Dendritic cell treated with granulocyte-macrophage colony-stimulating factor and Interleukin-4, amounts not matched to agents 40 ng/mL and 50 ng/mL, for 4 days (primary cell): ENCODE results near the gene CCDC201.
"Not testable (repeated sequence)": the region's sequence is repeated elsewhere in the genome, so short reads cannot be mapped to it uniquely, and the experiment has no call there.

ENCODE experiments used
- H3K27ac Mint-ChIP-seq: one replicate; pipeline ENCODE4 v1.8.0; 2022; ENCODE audit warnings: mild to moderate bottlenecking, mixed read lengths
- H3K27me3 Mint-ChIP-seq: one replicate; pipeline ENCODE4 v1.8.0; 2022; ENCODE audit warnings: mild to moderate bottlenecking, mixed read lengths
- H3K36me3 Mint-ChIP-seq: one replicate; pipeline ENCODE4 v1.8.0; 2022; ENCODE audit warnings: low read depth, mixed read lengths
- H3K4me1 Mint-ChIP-seq: one replicate; pipeline ENCODE4 v1.8.0; 2022; ENCODE audit warnings: low read depth, mixed read lengths
- H3K4me3 Mint-ChIP-seq: one replicate; pipeline ENCODE4 v1.8.0; 2022; ENCODE audit warnings: mild to moderate bottlenecking, moderate library complexity, mixed read lengths
- H3K9me3 Mint-ChIP-seq: one replicate; pipeline ENCODE4 v1.8.0; 2022; ENCODE audit warnings: mixed read lengths
- intact Hi-C: fragments of 100-400 bp; cut with micrococcal nuclease; formaldehyde crosslinking; loops from one replicate; pipeline ENCODE4 v1.15.0; 2022

Gene CCDC201

DNA sequence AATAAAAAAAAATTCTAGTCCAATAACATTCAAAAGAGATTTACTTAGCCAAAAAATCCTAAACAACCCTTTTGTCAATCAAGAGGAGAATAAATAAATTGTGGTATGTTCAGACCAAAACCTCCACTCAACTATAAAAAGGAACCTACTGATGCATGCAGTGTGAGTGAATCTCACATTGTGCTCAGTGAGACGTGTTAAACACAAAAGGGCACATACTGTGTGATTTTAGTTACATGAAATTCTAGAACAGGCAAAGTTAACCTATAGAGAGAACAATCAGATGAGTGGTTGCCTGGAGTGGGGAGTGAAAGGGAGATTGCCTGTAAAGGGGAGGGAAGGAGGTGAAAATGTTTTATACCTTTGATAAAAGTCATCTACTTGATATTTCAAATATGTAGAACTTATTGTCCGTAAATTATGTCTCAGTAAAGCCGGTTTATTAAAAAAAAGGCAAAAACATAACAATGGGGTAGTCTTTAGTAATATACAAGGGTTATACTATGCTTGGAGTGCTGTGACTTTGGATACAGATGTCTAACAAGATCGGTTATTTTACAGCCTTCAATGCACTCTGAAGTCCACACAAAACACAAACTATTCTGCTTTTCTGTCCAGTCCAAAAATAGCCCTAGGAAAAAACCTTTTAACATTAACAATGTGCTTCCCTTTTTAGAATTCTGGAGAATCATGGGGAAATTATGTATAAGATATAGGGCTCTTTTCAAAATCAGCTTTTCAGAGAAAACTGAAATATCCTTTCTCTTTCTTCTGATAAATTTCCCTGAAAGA lies 30.8 kb downstream of the CCDC201 start:
- H3K36me3 Mint-ChIP-seq, H3K9me3 Mint-ChIP-seq, H3K27me3 Mint-ChIP-seq, H3K27ac Mint-ChIP-seq, H3K4me1 Mint-ChIP-seq, H3K4me3 Mint-ChIP-seq, intact Hi-C loops: not testable (repeated sequence)

DNA sequence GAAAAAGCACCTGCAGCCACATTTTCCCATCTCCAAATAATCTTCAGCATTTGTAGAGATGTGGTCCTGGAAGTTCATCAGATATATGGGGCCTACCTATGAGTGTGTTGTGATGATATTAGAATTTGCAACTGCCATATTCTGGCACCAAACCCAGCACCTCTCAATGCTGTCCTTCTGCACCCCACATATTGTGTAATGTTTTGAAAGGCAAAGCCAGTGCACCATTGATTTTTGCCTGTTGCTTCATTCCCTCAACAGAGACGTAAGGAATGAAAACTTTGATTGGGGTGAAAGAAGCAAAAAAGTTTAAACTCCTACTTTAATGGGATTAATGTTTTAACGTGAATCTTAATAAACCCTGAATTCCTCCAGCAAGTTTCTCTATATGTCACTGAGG lies 34.0 kb downstream of the CCDC201 start:
- H3K36me3 Mint-ChIP-seq, intact Hi-C loops, H3K9me3 Mint-ChIP-seq, H3K4me3 Mint-ChIP-seq, H3K27ac Mint-ChIP-seq, H3K4me1 Mint-ChIP-seq, H3K27me3 Mint-ChIP-seq: not testable (repeated sequence)

DNA sequence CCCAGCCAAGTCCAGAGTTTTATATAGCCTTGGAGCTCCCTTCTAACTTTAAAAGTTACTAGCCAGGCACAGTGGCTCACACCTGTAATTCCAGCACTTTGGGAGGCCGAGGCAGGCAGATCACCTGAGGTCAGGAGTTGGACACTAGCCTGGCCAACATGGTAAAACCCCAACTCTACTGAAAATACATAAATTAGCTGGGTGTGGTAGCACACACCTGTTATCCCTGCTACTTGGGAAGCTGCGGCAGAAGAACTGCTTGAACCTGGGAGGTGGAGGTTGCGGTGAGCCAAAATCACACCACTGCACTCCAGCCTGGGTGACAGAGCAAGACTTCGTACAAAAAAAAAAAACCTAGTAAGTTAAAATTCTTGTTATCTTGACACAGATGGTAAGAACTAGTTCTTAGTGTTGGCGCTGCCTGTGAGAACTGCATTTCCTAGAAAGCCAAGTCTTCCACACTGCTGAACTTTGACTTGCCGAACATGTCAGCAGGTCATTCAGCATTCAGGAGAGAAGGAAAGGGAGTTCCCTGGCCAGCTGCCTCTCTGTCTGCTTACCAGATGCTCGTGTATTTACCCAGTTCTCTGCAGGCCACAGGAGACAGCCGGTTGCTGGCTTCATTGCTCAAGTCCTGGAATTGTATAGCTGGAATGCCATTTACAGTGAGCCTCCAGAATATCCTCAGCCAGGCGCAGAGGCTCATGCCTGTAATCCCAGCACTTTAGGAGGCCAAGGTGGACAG lies 40.3 kb downstream of the CCDC201 start:
- H3K4me3 Mint-ChIP-seq, H3K36me3 Mint-ChIP-seq, H3K27me3 Mint-ChIP-seq, H3K9me3 Mint-ChIP-seq, H3K27ac Mint-ChIP-seq, H3K4me1 Mint-ChIP-seq, intact Hi-C loops: not testable (repeated sequence)

DNA sequence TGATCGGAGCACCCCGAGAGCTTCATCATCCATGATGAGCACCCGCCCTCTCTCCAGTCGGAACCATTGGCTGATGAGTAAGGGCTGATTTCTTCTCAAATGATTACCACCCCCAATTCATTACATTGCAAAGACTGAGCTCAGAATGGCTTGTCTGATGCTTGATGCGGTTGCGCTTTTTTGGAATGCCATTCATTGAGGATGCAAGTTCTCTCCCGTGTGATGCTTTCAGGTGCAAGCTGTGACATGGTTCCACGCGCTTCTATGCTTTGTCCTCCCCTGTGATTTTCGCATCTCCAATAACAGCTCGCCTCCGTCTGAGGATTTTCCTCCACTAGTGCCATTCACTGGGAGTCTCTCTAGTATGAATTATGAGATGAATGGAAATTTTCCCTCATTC lies 43.0 kb downstream of the CCDC201 start:
- H3K27me3 Mint-ChIP-seq, H3K9me3 Mint-ChIP-seq, H3K27ac Mint-ChIP-seq, H3K36me3 Mint-ChIP-seq, H3K4me1 Mint-ChIP-seq, intact Hi-C loops, H3K4me3 Mint-ChIP-seq: not testable (repeated sequence)

DNA sequence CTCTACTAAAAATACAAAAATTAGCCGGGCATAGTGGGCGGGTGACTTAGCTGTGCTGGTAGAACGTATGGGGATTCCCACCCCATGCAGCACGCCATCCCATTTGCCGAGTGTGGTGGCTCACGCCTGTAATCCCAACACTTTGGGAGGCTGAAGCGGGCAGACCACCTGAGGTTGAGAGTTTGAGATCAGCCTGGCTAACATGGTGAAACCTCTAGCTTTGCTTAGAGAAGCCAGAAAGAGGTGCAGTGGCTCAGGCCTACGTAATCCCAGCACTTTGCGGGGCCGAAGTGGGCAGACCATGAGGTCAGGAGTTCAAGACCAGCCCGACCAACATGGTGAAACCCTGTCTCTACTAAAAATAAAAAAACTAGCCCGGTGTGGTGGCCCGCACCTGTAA lies 45.2 kb downstream of the CCDC201 start:
- H3K36me3 Mint-ChIP-seq, H3K4me3 Mint-ChIP-seq, H3K9me3 Mint-ChIP-seq, H3K27me3 Mint-ChIP-seq, intact Hi-C loops, H3K4me1 Mint-ChIP-seq, H3K27ac Mint-ChIP-seq: not testable (repeated sequence)

DNA sequence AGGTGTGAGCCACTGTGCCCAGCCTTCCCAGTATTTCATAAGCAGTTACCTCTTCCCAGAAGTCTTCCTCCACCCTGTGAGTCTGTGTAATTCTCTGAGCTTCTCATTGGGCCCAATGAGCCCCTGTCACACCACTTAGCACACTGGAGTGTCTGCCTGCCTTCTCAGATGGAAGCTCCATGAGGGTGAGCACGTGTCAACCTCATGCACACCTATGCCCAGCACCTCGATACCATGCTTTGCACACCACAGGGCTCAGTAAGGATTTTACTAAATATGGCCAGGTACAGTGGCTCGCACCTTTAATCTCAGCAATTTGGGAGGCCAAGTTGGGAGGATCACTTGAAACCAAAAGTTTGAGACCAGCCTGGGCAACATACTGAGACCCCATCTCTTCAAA lies 46.3 kb downstream of the CCDC201 start:
- H3K4me3 Mint-ChIP-seq, H3K4me1 Mint-ChIP-seq, H3K9me3 Mint-ChIP-seq, H3K27ac Mint-ChIP-seq, H3K27me3 Mint-ChIP-seq, H3K36me3 Mint-ChIP-seq, intact Hi-C loops: not testable (repeated sequence)

DNA sequence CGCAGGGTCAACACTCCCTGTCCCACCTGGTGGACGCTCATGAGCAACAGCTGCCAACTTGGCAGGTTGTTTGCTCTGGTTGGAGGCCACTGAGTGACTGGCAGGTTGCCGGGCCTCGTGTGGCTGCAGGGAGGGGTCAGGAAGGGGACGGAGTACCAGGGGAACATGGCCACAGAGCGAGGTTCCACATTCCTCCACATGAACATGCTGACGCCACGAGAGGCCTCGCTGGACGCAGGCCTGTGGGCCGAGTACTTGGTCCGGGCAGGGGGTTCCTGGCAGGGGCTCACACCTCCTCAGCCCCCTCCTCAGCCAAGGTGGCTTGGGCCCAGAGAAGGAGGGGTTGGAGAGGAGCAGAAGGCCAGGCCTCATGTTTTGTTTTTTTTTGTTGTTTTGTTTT lies 54.1 kb downstream of the CCDC201 start:
- H3K27me3 Mint-ChIP-seq, H3K9me3 Mint-ChIP-seq, H3K27ac Mint-ChIP-seq, H3K4me1 Mint-ChIP-seq, H3K36me3 Mint-ChIP-seq, H3K4me3 Mint-ChIP-seq, intact Hi-C loops: not testable (repeated sequence)

DNA sequence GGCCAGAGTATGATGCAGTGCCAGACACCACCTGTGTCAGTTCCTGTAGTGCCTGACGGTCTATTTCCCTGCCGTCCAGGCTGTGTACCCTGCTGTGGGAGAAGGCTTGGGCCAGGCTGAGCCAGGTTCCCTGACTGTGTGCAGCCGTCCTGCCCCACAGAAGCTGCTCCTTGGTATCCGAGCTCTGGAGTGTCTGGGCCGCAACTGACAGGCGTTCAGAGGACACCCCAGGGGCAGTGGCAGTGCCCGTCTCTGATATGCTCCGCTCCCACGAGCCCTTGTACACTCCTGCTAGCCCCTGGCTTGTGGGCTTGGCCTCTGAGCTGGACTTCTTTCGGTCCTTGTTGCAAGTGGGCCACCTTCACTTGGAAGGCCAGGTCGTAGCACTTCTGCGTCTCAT lies 55.0 kb downstream of the CCDC201 start:
- H3K27ac Mint-ChIP-seq, H3K4me3 Mint-ChIP-seq, H3K36me3 Mint-ChIP-seq, H3K27me3 Mint-ChIP-seq, intact Hi-C loops, H3K4me1 Mint-ChIP-seq, H3K9me3 Mint-ChIP-seq: not testable (repeated sequence)

DNA sequence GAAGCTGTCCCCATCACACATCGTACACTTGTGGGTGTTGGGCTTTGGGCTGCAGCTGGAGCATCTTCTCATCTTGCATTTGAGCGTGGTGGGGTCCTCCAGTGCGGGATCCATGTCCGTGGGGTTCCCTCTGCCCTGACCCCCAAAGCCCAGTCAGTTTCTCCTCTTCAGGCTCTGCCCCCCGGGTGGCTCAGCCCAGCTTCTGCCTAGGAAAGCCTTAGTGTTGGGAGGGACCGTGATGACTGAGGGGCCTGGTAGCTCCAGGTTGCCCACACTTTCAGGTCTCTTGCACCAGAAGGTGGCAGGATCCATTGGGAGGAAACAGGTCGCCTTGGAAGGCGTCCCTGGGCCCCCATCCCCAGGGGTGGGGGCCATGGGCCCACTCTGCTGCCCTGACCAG lies 55.9 kb downstream of the CCDC201 start:
- H3K4me3 Mint-ChIP-seq, H3K9me3 Mint-ChIP-seq, intact Hi-C loops, H3K27ac Mint-ChIP-seq, H3K4me1 Mint-ChIP-seq, H3K27me3 Mint-ChIP-seq, H3K36me3 Mint-ChIP-seq: not testable (repeated sequence)

DNA sequence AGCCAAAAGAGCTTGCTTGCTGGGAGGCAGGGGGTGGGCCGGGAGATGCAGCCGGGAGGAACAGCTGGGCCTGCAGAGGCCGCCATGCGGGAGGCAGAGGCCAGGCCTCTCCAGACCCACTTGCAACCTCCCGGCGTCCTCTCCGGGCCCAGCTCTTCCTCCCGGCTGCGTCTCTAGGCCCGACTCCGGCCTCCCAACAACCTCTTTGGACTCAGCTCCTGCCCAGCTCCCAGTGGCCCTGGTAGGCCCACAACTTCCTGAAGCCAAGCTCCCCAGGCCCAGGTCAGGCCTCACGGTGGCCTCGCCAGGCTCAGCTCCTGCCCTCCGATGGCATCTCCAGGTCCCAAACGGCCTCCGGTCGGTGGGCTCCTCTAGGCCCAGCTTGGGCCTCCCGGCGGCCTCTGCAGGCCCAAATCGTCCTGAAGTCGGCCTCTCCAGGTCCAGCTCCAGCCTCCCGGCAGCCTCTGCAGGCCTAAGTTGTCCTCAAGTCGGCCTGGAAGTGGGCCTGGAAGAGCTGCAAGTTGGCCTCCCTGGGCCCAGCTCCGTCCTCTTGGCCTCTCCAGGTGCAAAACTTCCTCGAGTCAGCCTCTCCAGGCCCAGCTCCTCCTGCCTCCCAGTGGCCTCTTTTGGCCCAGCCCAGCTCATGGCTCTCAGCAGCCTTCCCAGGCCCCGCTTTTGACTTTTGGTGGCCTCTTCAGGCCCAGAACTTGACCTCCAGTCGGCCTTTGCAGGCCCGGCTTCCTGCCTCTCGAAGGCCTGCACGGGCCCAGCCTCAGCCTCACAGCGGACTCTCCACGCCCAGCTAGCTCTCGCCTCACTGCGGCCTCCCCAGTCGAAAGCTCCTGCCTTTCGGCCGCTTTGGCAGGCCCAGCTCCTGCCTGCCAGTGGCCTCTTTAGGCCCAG lies 58.4 kb downstream of the CCDC201 start:
- H3K9me3 Mint-ChIP-seq, H3K27me3 Mint-ChIP-seq, intact Hi-C loops, H3K27ac Mint-ChIP-seq, H3K4me1 Mint-ChIP-seq, H3K4me3 Mint-ChIP-seq, H3K36me3 Mint-ChIP-seq: not testable (repeated sequence)

DNA sequence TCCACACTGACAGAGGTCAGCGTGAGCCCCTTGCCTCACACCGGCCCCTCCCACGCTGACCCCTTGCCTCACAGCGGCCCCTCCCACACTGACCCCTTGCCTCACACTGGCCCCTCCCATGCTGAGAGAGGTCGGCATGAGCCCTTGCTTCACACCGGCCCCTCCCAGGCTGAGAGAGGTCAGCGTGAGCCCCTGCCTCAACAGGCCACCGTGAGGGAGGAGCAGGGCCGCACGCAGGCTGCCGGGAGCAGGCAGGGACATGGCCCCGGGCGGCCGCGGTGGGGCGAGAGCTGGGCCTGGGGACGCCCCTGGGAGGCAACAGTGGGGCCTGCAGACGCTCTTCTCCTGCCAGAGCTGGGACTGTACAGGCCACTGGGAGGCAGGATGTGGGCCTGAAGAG lies 59.1 kb downstream of the CCDC201 start:
- H3K36me3 Mint-ChIP-seq, H3K4me1 Mint-ChIP-seq, H3K4me3 Mint-ChIP-seq, H3K9me3 Mint-ChIP-seq, H3K27me3 Mint-ChIP-seq, intact Hi-C loops, H3K27ac Mint-ChIP-seq: not testable (repeated sequence)

DNA sequence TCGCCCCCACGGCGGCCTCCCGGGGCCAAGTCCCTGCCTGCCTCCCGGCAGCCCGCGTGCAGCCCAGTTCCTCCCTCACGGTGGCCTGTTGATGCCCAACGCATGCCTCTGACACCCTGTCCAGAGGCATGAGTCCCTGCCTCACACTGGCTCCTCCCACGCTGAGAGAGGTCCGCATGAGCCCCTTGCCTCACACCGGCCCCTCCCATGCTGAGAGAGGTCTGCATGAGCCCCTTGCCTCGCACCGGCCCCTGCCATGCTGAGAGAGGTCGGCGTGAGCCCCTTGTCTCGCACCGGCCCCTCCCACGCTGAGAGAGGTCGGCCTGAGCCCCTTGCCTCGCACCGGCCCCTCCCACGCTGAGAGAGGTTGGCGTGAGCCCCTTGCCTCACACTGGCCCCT lies 59.9 kb downstream of the CCDC201 start:
- no peak overlapping the region for H3K4me3 Mint-ChIP-seq
- H3K9me3 Mint-ChIP-seq, result no peaks in the 10 kb centered on the region
- H3K27me3 Mint-ChIP-seq, result no peaks in the 10 kb centered on the region
- intact Hi-C loops, result no loop called here
- H3K4me1 Mint-ChIP-seq, result no peaks in the 10 kb centered on the region
- H3K36me3 Mint-ChIP-seq, result peaks cover 6% of the 10 kb centered on the region
- no peak overlapping the region for H3K27ac Mint-ChIP-seq

DNA sequence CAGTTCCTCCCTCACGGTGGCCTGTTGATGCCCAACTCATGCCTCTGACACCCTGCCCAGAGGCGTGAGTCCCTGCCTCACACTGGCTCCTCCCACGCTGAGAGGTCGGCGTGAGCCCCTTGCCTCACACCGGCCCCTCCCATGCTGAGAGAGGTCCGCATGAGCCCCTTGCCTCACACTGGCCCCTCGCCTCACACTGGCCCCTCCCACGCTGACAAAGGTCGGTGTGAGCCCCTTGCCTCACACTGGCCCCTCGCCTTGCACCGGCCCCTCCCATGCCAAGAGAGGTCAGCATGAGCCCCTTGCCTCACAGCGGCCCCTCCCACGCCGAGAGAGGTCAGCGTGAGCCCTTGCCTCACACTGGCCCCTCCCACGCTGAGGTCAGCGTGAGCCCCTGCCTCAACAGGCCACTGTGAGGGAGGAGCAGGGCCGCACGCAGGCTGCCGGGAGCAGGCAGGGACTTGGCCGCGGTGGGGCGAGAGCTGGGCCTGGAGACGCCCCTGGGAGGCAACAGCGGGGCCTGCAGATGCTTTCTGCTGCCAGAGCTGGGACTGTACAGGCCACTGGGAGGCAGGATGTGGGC lies 61.1 kb downstream of the CCDC201 start:
- H3K4me1 Mint-ChIP-seq, H3K4me3 Mint-ChIP-seq, intact Hi-C loops, H3K27ac Mint-ChIP-seq, H3K27me3 Mint-ChIP-seq, H3K9me3 Mint-ChIP-seq: not testable (repeated sequence)
- peaks cover 13% of the 10 kb centered on the region for H3K36me3 Mint-ChIP-seq

DNA sequence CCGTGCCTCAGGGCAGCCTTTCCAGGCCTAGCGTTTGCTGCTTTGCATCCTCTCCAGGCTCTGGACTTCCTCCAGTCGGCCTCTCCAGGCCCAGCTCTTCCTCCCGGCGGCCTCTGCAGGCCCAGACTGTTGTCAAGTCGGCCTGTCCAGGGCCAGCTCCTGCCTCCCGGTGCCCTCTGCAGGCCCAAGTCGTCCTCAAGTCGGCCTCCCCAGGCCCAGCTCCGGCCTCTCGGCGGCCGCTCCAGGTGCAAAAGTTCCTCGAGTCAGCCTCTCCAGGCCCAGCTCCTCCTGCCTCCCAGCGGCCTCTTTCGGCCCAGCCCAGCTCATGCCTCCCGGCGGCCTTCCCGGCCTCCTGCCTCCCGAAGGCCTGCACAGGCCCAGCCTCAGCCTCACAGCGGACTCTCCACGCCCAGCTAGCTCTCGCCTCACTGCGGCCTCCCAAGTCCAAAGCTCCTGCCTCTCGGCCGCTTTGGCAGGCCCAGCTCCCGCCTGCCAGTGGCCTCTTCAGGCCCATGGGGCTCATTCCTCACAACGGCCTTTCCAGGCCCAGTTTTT lies 62.4 kb downstream of the CCDC201 start:
- H3K4me1 Mint-ChIP-seq, H3K27ac Mint-ChIP-seq, intact Hi-C loops, H3K27me3 Mint-ChIP-seq, H3K4me3 Mint-ChIP-seq, H3K9me3 Mint-ChIP-seq: not testable (repeated sequence)
- H3K36me3 Mint-ChIP-seq, result peaks cover 13% of the 10 kb centered on the region
